ENCODE data around the gene GAPDH. TPM values are rescaled to one million over a fixed set of nuclear protein-coding genes. Genes with fewer than 3 reads are reported as not detected.

The GAPDH gene
- total and polyA plus RNA-seq, 2 donors: 1,220 to 3,026 TPM

- Histone ChIP-seq H3K27me3 (ENCODE audit: control insufficient read depth in 2 of 2, insufficient read depth in 1 of 2, low read length in 1 of 2) (no peaks in the 10 kb centered on the region), H3K4me3 (ENCODE audit: low read length in 2 of 2) (no peak overlapping the region), H3K36me3 (ENCODE audit: control insufficient read depth in 2 of 2, insufficient read depth in 2 of 2, low read length in 1 of 2) (peaks cover 67 to 70% of the 10 kb centered on the region in 2 donors), H3K27ac (ENCODE audit: low read depth in 1 of 2, low read length in 1 of 2) (no peak overlapping the region), H3K4me1 (ENCODE audit: control insufficient read depth in 2 of 2, insufficient read depth in 2 of 2, low read length in 2 of 2) (peaks cover 0 to 18% of the 10 kb centered on the region in 2 donors), H3K9me3 (ENCODE audit: control insufficient read depth in 2 of 2, insufficient read depth in 1 of 2, low read length in 1 of 2) (no peaks in the 10 kb centered on the region)
- no peak for DNase-seq (ENCODE audit: low read depth in 6 of 9, low spot score in 9 of 9)
- WGBS: 97% methylated on average over 9 of the region's 9 CpGs
Measured at GRCh38 chr12:6547987-6548386, 13.7 kb downstream of the GAPDH start.

- no peak for DNase-seq (ENCODE audit: low read depth in 6 of 9, low spot score in 9 of 9)
- no peaks in the 10 kb centered on the region for H3K27me3 ChIP-seq (ENCODE audit: control insufficient read depth in 2 of 2, insufficient read depth in 1 of 2, low read length in 1 of 2)
- H3K9me3 ChIP-seq (ENCODE audit: control insufficient read depth in 2 of 2, insufficient read depth in 1 of 2, low read length in 1 of 2): peaks cover 0 to 2% of the 10 kb centered on the region in 2 donors
- WGBS: 97% methylated on average over 26 of the region's 26 CpGs
- peaks cover 66 to 67% of the 10 kb centered on the region in 2 donors for H3K36me3 ChIP-seq (ENCODE audit: control insufficient read depth in 2 of 2, insufficient read depth in 2 of 2, low read length in 1 of 2)
- H3K27ac ChIP-seq (ENCODE audit: low read depth in 1 of 2, low read length in 1 of 2): no peak overlapping the region
- peaks cover 3 to 22% of the 10 kb centered on the region in 2 donors for H3K4me1 ChIP-seq (ENCODE audit: control insufficient read depth in 2 of 2, insufficient read depth in 2 of 2, low read length in 2 of 2)
- H3K4me3 ChIP-seq (ENCODE audit: low read length in 2 of 2): no peak overlapping the region
Measured at GRCh38 chr12:6548556-6548955, 14.2 kb downstream of the GAPDH start.

DNA sequence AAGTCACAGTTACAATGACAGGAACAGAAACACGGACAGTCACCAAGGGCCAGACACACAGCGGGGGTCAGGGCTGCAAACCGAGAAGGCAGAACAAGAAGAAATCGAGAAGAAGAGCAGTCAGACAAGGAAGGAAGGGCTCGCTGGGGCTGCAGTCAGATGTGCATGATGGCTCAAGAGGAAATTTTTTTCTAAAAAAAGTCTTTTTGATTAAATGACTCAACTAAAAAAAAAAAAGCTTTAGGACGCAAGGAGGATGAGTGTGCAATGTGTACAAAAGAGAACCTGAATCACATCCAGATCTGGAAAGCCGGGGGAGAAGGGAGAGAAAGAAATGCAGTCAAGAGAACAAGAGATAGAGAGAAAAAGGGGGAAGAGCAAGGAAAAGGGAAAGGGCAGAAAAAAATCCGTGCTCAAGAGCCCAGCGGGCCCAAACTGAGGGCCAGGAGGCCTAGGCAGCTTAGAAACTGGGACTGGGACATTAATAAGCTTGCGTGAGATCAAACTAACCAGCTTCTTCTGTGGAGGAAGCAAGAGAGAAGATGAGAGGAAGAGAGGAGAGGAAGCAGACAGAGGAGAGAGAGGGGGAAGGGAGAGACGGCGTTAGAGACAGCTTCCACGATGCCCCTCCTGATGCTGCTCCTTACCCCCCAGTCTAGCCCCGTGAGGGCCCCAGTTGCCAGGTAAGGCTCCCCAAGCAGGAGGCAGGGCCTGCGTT lies 14.8 kb downstream of the GAPDH start:
- no peak overlapping the region for H3K27ac ChIP-seq (ENCODE audit: low read depth in 1 of 2, low read length in 1 of 2)
- H3K27me3 ChIP-seq (ENCODE audit: control insufficient read depth in 2 of 2, insufficient read depth in 1 of 2, low read length in 1 of 2): no peaks in the 10 kb centered on the region
- DNase-seq (ENCODE audit: low read depth in 6 of 9, low spot score in 9 of 9): no peak
- 95% methylated on average over 15 of the region's 15 CpGs for WGBS
- peaks cover 5 to 26% of the 10 kb centered on the region in 2 donors for H3K4me1 ChIP-seq (ENCODE audit: control insufficient read depth in 2 of 2, insufficient read depth in 2 of 2, low read length in 2 of 2)
- H3K9me3 ChIP-seq (ENCODE audit: control insufficient read depth in 2 of 2, insufficient read depth in 1 of 2, low read length in 1 of 2): peaks cover 0 to 2% of the 10 kb centered on the region in 2 donors
- H3K36me3 ChIP-seq (ENCODE audit: control insufficient read depth in 2 of 2, insufficient read depth in 2 of 2, low read length in 1 of 2): peaks cover 66 to 67% of the 10 kb centered on the region in 2 donors
- H3K4me3 ChIP-seq (ENCODE audit: low read length in 2 of 2): no peak overlapping the region

GRCh38 chr12:6549684-6550151 lies 15.4 kb downstream of the GAPDH start:
- H3K27ac ChIP-seq (ENCODE audit: low read depth in 1 of 2, low read length in 1 of 2): peak overlapping the region in 1 of 2 donors; percentile 12
- no peak for DNase-seq (ENCODE audit: low read depth in 6 of 9, low spot score in 9 of 9)
- H3K4me1 ChIP-seq (ENCODE audit: control insufficient read depth in 2 of 2, insufficient read depth in 2 of 2, low read length in 2 of 2): peaks cover 11 to 32% of the 10 kb centered on the region in 2 donors
- WGBS: 97% methylated on average over 18 of the region's 18 CpGs
- H3K27me3 ChIP-seq (ENCODE audit: control insufficient read depth in 2 of 2, insufficient read depth in 1 of 2, low read length in 1 of 2): no peaks in the 10 kb centered on the region
- H3K9me3 ChIP-seq (ENCODE audit: control insufficient read depth in 2 of 2, insufficient read depth in 1 of 2, low read length in 1 of 2): peaks cover 0 to 2% of the 10 kb centered on the region in 2 donors
- no peak overlapping the region for H3K4me3 ChIP-seq (ENCODE audit: low read length in 2 of 2)
- H3K36me3 ChIP-seq (ENCODE audit: control insufficient read depth in 2 of 2, insufficient read depth in 2 of 2, low read length in 1 of 2): peaks cover 62 to 63% of the 10 kb centered on the region in 2 donors

DNA sequence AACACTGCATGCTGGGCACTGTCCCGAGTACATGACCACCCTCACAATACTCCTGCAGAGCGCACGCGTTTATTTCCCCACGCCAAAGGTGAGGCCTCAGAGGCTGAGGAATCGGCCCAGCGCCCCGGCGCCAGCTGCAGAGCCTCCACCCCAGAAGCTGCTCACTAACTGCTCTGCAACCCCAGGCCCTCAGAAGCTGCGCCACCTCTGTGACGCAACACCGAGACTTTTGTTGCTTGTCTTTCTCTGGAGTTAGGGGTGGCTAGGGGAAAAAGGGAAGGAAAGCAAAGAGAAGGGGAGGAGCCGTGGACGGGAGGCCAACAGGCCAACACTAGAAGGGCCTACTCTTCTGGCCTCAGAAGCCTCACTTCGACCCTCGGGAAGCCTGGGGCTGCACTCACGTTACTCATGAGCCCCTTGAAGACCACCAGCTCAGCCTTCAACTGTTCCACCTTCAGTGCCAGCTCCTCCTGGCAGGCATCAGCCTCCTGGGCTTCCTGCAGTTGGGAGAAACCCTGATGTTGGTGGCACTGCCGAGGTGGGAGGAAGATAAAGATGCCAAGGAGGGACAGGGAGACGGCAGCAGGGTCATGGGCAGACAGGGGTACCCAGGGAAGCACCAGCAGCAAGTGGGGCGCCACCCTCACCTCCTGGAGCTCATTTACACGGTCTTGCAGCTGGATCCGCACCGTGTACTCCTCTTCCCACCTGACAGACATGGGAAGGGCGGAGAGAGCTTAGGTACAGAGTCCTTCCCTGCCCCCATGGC lies 16.2 kb downstream of the GAPDH start:
- peaks cover 61 to 62% of the 10 kb centered on the region in 2 donors for H3K36me3 ChIP-seq (ENCODE audit: control insufficient read depth in 2 of 2, insufficient read depth in 2 of 2, low read length in 1 of 2)
- DNase-seq (ENCODE audit: low read depth in 6 of 9, low spot score in 9 of 9): no peak
- no peak overlapping the region for H3K4me3 ChIP-seq (ENCODE audit: low read length in 2 of 2)
- H3K9me3 ChIP-seq (ENCODE audit: control insufficient read depth in 2 of 2, insufficient read depth in 1 of 2, low read length in 1 of 2): peaks cover 0 to 2% of the 10 kb centered on the region in 2 donors
- H3K4me1 ChIP-seq (ENCODE audit: control insufficient read depth in 2 of 2, insufficient read depth in 2 of 2, low read length in 2 of 2): peaks cover 15 to 37% of the 10 kb centered on the region in 2 donors
- WGBS: 96% methylated on average over 24 of the region's 24 CpGs
- peak overlapping the region in 1 of 2 donors; percentile 1 for H3K27ac ChIP-seq (ENCODE audit: low read depth in 1 of 2, low read length in 1 of 2)
- H3K27me3 ChIP-seq (ENCODE audit: control insufficient read depth in 2 of 2, insufficient read depth in 1 of 2, low read length in 1 of 2): no peaks in the 10 kb centered on the region

DNA sequence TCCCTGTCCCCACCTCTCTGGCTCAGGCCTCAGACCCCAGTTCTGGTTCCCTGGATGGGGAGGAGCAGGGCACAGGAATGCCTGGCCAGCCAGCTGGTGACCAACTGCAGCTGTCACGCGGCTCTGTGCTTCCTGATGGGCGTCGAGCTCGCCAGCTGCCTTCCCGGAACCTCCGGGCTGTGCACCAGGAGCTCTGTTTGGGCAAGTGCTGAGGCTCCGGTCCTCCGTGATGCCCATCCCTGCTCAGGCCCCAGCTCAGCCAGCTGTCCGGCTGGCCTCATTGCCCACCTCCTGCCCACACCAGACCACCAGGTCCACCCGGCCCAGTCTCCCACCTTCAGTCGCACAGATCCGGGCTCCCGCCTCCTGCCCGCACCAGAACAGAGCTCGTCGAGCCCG lies 16.7 kb downstream of the GAPDH start:
- peak overlapping the region in 1 of 2 donors; percentile 64 for H3K27ac ChIP-seq (ENCODE audit: low read depth in 1 of 2, low read length in 1 of 2)
- peaks cover 0 to 2% of the 10 kb centered on the region in 2 donors for H3K9me3 ChIP-seq (ENCODE audit: control insufficient read depth in 2 of 2, insufficient read depth in 1 of 2, low read length in 1 of 2)
- H3K27me3 ChIP-seq (ENCODE audit: control insufficient read depth in 2 of 2, insufficient read depth in 1 of 2, low read length in 1 of 2): no peaks in the 10 kb centered on the region
- 96% methylated on average over 18 of the region's 18 CpGs for WGBS
- peaks cover 55 to 56% of the 10 kb centered on the region in 2 donors for H3K36me3 ChIP-seq (ENCODE audit: control insufficient read depth in 2 of 2, insufficient read depth in 2 of 2, low read length in 1 of 2)
- H3K4me1 ChIP-seq (ENCODE audit: control insufficient read depth in 2 of 2, insufficient read depth in 2 of 2, low read length in 2 of 2): peaks cover 15 to 39% of the 10 kb centered on the region in 2 donors
- H3K4me3 ChIP-seq (ENCODE audit: low read length in 2 of 2): no peak overlapping the region
- DNase-seq (ENCODE audit: low read depth in 6 of 9, low spot score in 9 of 9): no peak

GRCh38 chr12:6551496-6552139 lies 17.3 kb downstream of the GAPDH start:
- Histone ChIP-seq H3K27ac (ENCODE audit: low read depth in 1 of 2, low read length in 1 of 2) (peak overlapping the region in 1 of 2 donors; percentile 64), H3K9me3 (ENCODE audit: control insufficient read depth in 2 of 2, insufficient read depth in 1 of 2, low read length in 1 of 2) (peaks cover 0 to 2% of the 10 kb centered on the region in 2 donors), H3K4me1 (ENCODE audit: control insufficient read depth in 2 of 2, insufficient read depth in 2 of 2, low read length in 2 of 2) (peaks cover 15 to 40% of the 10 kb centered on the region in 2 donors), H3K36me3 (ENCODE audit: control insufficient read depth in 2 of 2, insufficient read depth in 2 of 2, low read length in 1 of 2) (peaks cover 51 to 54% of the 10 kb centered on the region in 2 donors), H3K27me3 (ENCODE audit: control insufficient read depth in 2 of 2, insufficient read depth in 1 of 2, low read length in 1 of 2) (no peaks in the 10 kb centered on the region), H3K4me3 (ENCODE audit: low read length in 2 of 2) (no peak overlapping the region)
- WGBS: 95% methylated on average over 11 of the region's 11 CpGs
- no peak for DNase-seq (ENCODE audit: low read depth in 6 of 9, low spot score in 9 of 9)

GRCh38 chr12:6552140-6552551 lies 17.8 kb downstream of the GAPDH start:
- no peaks in the 10 kb centered on the region for H3K27me3 ChIP-seq (ENCODE audit: control insufficient read depth in 2 of 2, insufficient read depth in 1 of 2, low read length in 1 of 2)
- H3K4me1 ChIP-seq (ENCODE audit: control insufficient read depth in 2 of 2, insufficient read depth in 2 of 2, low read length in 2 of 2): peaks cover 15 to 44% of the 10 kb centered on the region in 2 donors
- H3K27ac ChIP-seq (ENCODE audit: low read depth in 1 of 2, low read length in 1 of 2): no peak overlapping the region
- WGBS: 90% methylated on average over 4 of the region's 4 CpGs
- peaks cover 52 to 54% of the 10 kb centered on the region in 2 donors for H3K36me3 ChIP-seq (ENCODE audit: control insufficient read depth in 2 of 2, insufficient read depth in 2 of 2, low read length in 1 of 2)
- DNase-seq (ENCODE audit: low read depth in 6 of 9, low spot score in 9 of 9): no peak
- H3K9me3 ChIP-seq (ENCODE audit: control insufficient read depth in 2 of 2, insufficient read depth in 1 of 2, low read length in 1 of 2): peaks cover 0 to 2% of the 10 kb centered on the region in 2 donors
- H3K4me3 ChIP-seq (ENCODE audit: low read length in 2 of 2): no peak overlapping the region
